WERI-Rb-1 (cell line): ENCODE measurements around the gene FMO5.

Source experiments
- DNase-seq: peaks from one replicate; pipeline ENCODE4 v3.0.0-alpha.2; 2020
- H3K27ac ChIP-seq: fragments of 250-450 bp; sonication (Bioruptor Pico); 2 replicates; pipeline ENCODE4 v1.5.1; 2020; ENCODE audit warnings: mild to moderate bottlenecking, moderate library complexity
- H3K27me3 ChIP-seq: fragments of 250-450 bp; sonication (Bioruptor Pico); 2 replicates; pipeline ENCODE4 v1.5.1; 2021; ENCODE audit warnings: mild to moderate bottlenecking, low read depth, moderate library complexity; ENCODE audit not compliant: insufficient read depth, severe bottlenecking
- H3K36me3 ChIP-seq: fragments of 250-450 bp; sonication (Bioruptor Pico); 2 replicates; pipeline ENCODE4 v1.5.1; 2020; ENCODE audit warnings: mild to moderate bottlenecking, moderate library complexity
- H3K4me3 ChIP-seq: 2 replicates; pipeline ENCODE4 v1.5.1; 2011; ENCODE audit warnings: low read depth, mild to moderate bottlenecking, control low read depth, low read length
- H3K9me3 ChIP-seq: fragments of 250-450 bp; sonication (Bioruptor Pico); 2 replicates; pipeline ENCODE4 v1.5.1; 2021; ENCODE audit warnings: mild to moderate bottlenecking, moderate library complexity; ENCODE audit not compliant: severe bottlenecking
- CTCF ChIP-seq: IDR thresholded peaks from 2 replicates; pipeline ENCODE4 v1.5.1; 2011; ENCODE audit warnings: low read depth, mild to moderate bottlenecking, control low read depth, inconsistent platforms, low read length

FMO5 gene

GRCh38 chr1:147214842-147215539 lies 10.1 kb downstream of the FMO5 start:
- Histone ChIP-seq H3K27me3 (no peaks in the 10 kb centered on the region), H3K27ac (no peak overlapping the region), H3K36me3 (no peaks in the 10 kb centered on the region), H3K4me3 (no peak overlapping the region), H3K9me3 (no peaks in the 10 kb centered on the region)
- TF ChIP-seq CTCF: no peak
- no peak for DNase-seq

- Histone ChIP-seq H3K27ac (no peak overlapping the region), H3K4me3 (no peak overlapping the region)
- DNase-seq: no peak
These were observed 10.8 kb downstream of the FMO5 start for GRCh38 chr1:147214325-147214724.

GRCh38 chr1:147213271-147213670 lies 11.9 kb downstream of the FMO5 start:
- TF ChIP-seq CTCF: no peak
- H3K27ac ChIP-seq: no peak overlapping the region
- no peak overlapping the region for H3K4me3 ChIP-seq
- no peaks in the 10 kb centered on the region for H3K27me3 ChIP-seq
- H3K9me3 ChIP-seq: no peaks in the 10 kb centered on the region
- no peak for DNase-seq
- H3K36me3 ChIP-seq: no peaks in the 10 kb centered on the region

More at GRCh38 chr1:147214325-147214724, 10.8 kb downstream of the FMO5 start:
- no peaks in the 10 kb centered on the region for H3K9me3 ChIP-seq
- no peaks in the 10 kb centered on the region for H3K36me3 ChIP-seq
- TF ChIP-seq CTCF: no peak
- H3K27me3 ChIP-seq: no peaks in the 10 kb centered on the region

GRCh38 chr1:147211577-147211976 lies 13.6 kb downstream of the FMO5 start:
- DNase-seq: no peak
- H3K27me3 ChIP-seq: no peaks in the 10 kb centered on the region
- H3K27ac ChIP-seq: no peak overlapping the region
- no peaks in the 10 kb centered on the region for H3K36me3 ChIP-seq
- TF ChIP-seq CTCF: no peak
- H3K9me3 ChIP-seq: peaks cover under 1% of the 10 kb centered on the region
- H3K4me3 ChIP-seq: no peak overlapping the region

GRCh38 chr1:147210987-147211386 lies 14.2 kb downstream of the FMO5 start:
- DNase-seq: no peak
- Histone ChIP-seq H3K4me3 (no peak overlapping the region), H3K27ac (no peak overlapping the region), H3K36me3 (no peaks in the 10 kb centered on the region), H3K9me3 (peaks cover 4% of the 10 kb centered on the region), H3K27me3 (no peaks in the 10 kb centered on the region)
- no peak for TF ChIP-seq CTCF
